Sigmoid colon (tissue), 4 donors: Measurements from ENCODE around the gene GPD1.

ENCODE experiments used
- CTCF ChIP-seq, 4 experiments: fragments of 450-650 bp in 3 of 4; fragments of 200-600 bp in 1 of 4; IDR thresholded peaks; one replicate each; pipeline ENCODE4 v1.5.1; 2016 to 2019; ENCODE audit warnings: antibody characterized with exemption in 4 of 4, mild to moderate bottlenecking in 3 of 4, moderate library complexity in 2 of 4
- POLR2AphosphoS5 ChIP-seq, 4 donors: sonication (generic); formaldehyde crosslinking; IDR thresholded peaks; one replicate each; pipeline ENCODE4 v1.6.1; 2017; ENCODE audit warnings: antibody characterized with exemption in 4 of 4

DNA sequence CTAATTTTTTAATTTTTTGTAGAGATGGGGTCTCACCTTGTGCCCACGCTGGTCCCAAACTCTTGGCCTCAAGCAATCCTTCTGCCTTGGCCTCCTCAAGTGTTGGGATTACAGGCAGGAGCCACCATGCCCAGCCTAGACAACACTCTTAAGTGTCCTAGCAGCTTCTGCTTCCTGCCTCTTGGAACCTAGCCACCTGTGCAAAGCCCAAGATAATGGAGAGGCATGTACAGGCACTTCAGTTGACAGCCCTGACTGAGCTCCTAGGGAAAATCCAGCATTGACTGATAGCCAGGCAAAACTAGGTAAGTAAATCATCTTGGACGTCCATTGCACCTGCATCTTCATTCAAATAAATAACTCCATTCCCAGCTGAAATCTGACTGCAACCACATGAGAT lies 23.7 kb downstream of the GPD1 start:
- TF ChIP-seq CTCF (IDR thresholded peaks at IDR 0.05) (no peak), POLR2AphosphoS5 (IDR thresholded peaks at IDR 0.05) (no peak)
